ENCODE results near the gene AFP.

The AFP gene

GRCh38 chr4:73405138-73405537 is 30.9 kb upstream of the AFP start:
- H3K9me3 ChIP-seq (ENCODE audit: severe bottlenecking): no peaks in the 10 kb centered on the region
- no peak for DNase-seq
- H3K36me3 ChIP-seq: no peaks in the 10 kb centered on the region
- H3K4me3 ChIP-seq (ENCODE audit: low read depth, low read length): no peak overlapping the region
- H3K27ac ChIP-seq: no peak overlapping the region
- H3K27me3 ChIP-seq (ENCODE audit: insufficient read depth, low read depth, severe bottlenecking): no peaks in the 10 kb centered on the region
- TF ChIP-seq, protein P1, sequence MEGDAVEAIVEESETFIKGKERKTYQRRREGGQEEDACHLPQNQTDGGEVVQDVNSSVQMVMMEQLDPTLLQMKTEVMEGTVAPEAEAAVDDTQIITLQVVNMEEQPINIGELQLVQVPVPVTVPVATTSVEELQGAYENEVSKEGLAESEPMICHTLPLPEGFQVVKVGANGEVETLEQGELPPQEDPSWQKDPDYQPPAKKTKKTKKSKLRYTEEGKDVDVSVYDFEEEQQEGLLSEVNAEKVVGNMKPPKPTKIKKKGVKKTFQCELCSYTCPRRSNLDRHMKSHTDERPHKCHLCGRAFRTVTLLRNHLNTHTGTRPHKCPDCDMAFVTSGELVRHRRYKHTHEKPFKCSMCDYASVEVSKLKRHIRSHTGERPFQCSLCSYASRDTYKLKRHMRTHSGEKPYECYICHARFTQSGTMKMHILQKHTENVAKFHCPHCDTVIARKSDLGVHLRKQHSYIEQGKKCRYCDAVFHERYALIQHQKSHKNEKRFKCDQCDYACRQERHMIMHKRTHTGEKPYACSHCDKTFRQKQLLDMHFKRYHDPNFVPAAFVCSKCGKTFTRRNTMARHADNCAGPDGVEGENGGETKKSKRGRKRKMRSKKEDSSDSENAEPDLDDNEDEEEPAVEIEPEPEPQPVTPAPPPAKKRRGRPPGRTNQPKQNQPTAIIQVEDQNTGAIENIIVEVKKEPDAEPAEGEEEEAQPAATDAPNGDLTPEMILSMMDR (IDR thresholded peaks at IDR 0.05; ENCODE audit: low read depth, low read length): no peak

- H3K27ac ChIP-seq: no peak overlapping the region
- TF ChIP-seq, protein P1 (IDR thresholded peaks at IDR 0.05; ENCODE audit: low read depth, low read length): no peak
- no peak overlapping the region for H3K4me3 ChIP-seq (ENCODE audit: low read depth, low read length)
- no peak for DNase-seq
- no peaks in the 10 kb centered on the region for H3K27me3 ChIP-seq (ENCODE audit: insufficient read depth, low read depth, severe bottlenecking)
- H3K9me3 ChIP-seq (ENCODE audit: severe bottlenecking): no peaks in the 10 kb centered on the region
- no peaks in the 10 kb centered on the region for H3K36me3 ChIP-seq
Observed at GRCh38 chr4:73406548-73406875, 29.5 kb upstream of the AFP start.

GRCh38 chr4:73407227-73407673 is 28.8 kb upstream of the AFP start:
- DNase-seq: no peak
- H3K27me3 ChIP-seq (ENCODE audit: insufficient read depth, low read depth, severe bottlenecking): no peaks in the 10 kb centered on the region
- no peaks in the 10 kb centered on the region for H3K36me3 ChIP-seq
- no peak overlapping the region for H3K27ac ChIP-seq
- TF ChIP-seq, protein P1 (IDR thresholded peaks at IDR 0.05; ENCODE audit: low read depth, low read length): no peak
- no peaks in the 10 kb centered on the region for H3K9me3 ChIP-seq (ENCODE audit: severe bottlenecking)
- no peak overlapping the region for H3K4me3 ChIP-seq (ENCODE audit: low read depth, low read length)

DNA sequence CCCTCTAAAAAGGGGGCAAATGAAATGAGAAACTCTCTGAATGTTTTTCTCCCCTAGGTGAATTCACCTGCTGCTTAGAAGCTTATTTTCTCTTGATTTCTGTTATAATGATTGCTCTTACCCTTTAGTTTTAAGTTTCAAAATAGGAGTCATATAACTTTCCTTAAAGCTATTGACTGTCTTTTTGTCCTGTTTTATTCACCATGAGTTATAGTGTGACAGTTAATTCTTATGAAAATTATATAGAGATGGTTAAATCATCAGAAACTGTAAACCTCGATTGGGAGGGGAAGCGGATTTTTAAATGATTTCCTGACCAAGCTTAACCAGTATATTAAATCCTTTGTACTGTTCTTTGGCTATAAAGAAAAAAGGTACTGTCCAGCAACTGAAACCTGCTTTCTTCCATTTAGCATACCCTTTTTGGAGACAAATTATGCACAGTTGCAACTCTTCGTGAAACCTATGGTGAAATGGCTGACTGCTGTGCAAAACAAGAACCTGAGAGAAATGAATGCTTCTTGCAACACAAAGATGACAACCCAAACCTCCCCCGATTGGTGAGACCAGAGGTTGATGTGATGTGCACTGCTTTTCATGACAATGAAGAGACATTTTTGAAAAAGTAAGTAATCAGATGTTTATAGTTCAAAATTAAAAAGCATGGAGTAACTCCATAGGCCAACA is 27.7 kb upstream of the AFP start:
- H3K27me3 ChIP-seq (ENCODE audit: insufficient read depth, low read depth, severe bottlenecking): no peaks in the 10 kb centered on the region
- H3K4me3 ChIP-seq (ENCODE audit: low read depth, low read length): no peak overlapping the region
- DNase-seq: no peak
- TF ChIP-seq, protein P1 (IDR thresholded peaks at IDR 0.05; ENCODE audit: low read depth, low read length): no peak
- H3K9me3 ChIP-seq (ENCODE audit: severe bottlenecking): no peaks in the 10 kb centered on the region
- no peaks in the 10 kb centered on the region for H3K36me3 ChIP-seq
- no peak overlapping the region for H3K27ac ChIP-seq

- no peaks in the 10 kb centered on the region for H3K9me3 ChIP-seq (ENCODE audit: severe bottlenecking)
- H3K36me3 ChIP-seq: no peaks in the 10 kb centered on the region
- DNase-seq: no peak
- no peaks in the 10 kb centered on the region for H3K27me3 ChIP-seq (ENCODE audit: insufficient read depth, low read depth, severe bottlenecking)
- H3K4me3 ChIP-seq (ENCODE audit: low read depth, low read length): no peak overlapping the region
- H3K27ac ChIP-seq: no peak overlapping the region
- TF ChIP-seq, protein P1 (IDR thresholded peaks at IDR 0.05; ENCODE audit: low read depth, low read length): no peak
Observed at GRCh38 chr4:73409012-73409862, 26.8 kb upstream of the AFP start.

Measured in WERI-Rb-1 (cell line).